ENCODE data around the gene NBEAL2. TPM values are rescaled to one million over a fixed set of nuclear protein-coding genes. Genes with fewer than 3 reads are reported as not detected.
A peak's percentile ranks its signal among the peaks of the same experiment; 100 is the strongest.

NBEAL2 gene
- total and polyA plus RNA-seq, 2 of the 8 experiments (the other 6 are each of a cell fraction or from before 2014, with no cell fraction given), result 27.3 to 46.9 TPM

GRCh38 chr3:47003461-47004368 is 24.2 kb downstream of the NBEAL2 start:
- CTCF ChIA-PET (ENCODE audit: partially characterized antibody), result interaction anchor here (0.6 to 14.2 kb wide), 11 partner anchors 10 to 469 kb away, joined by 3 to 130 read pairs (median 3); partner anchors contain the start of genes CCDC12 and NBEAL2
- FAIRE-seq, result no peak
- WGBS, 2 experiments (ENCODE audit: extremely low coverage in 1 of 2, insufficient coverage in 1 of 2, insufficient read length in 1 of 2, insufficient replicate concordance in 2 of 2, low coverage in 1 of 2, low lambda C conversion rate in 2 of 2, missing lambda C conversion rate in 1 of 2), result 95% methylated on average over 21 of the region's 27 CpGs; no CpG with 5 or more reads in 1 of the 2 experiments

More at GRCh38 chr3:47003461-47004368, 24.2 kb downstream of the NBEAL2 start:
- Histone ChIP-seq H3K36me3 (ENCODE audit: control insufficient read depth in 2 of 4, insufficient read depth in 4 of 4, low read length in 3 of 4) (peaks cover 5 to 28% (median 24%) of the 10 kb centered on the region in 4 experiments; a peak in 7 of 8 replicates), H3K27me3 (replicated peaks in 1 of 4; ENCODE audit: control insufficient read depth in 3 of 4, extremely low read depth in 1 of 4, insufficient read depth in 3 of 4, low read length in 3 of 4) (no peaks in the 10 kb centered on the region), H3K14ac (ENCODE audit: insufficient read length) (no peak overlapping the region), H3K4me3 (ENCODE audit: extremely low read depth in 1 of 4, insufficient read depth in 2 of 4, low read depth in 3 of 4, low read length in 4 of 4) (no peak overlapping the region), H3K56ac (replicated peaks; ENCODE audit: insufficient read length, low read depth, low read length) (no peak overlapping the region), H3K4me1 (replicated peaks in 1 of 4; ENCODE audit: control insufficient read depth in 3 of 4, insufficient read depth in 4 of 4, low read length in 3 of 4) (no peaks in the 10 kb centered on the region; a peak in 1 of 7 replicates), H3K79me2 (ENCODE audit: control insufficient read depth in 1 of 2, insufficient read depth in 2 of 2, low read length in 2 of 2) (no peaks in the 10 kb centered on the region), H2BK20ac (ENCODE audit: low read length) (no peak overlapping the region), H2AK5ac (ENCODE audit: low read depth, low read length) (no peak overlapping the region), H3K27ac (ENCODE audit: low read depth, low read length) (no peak overlapping the region), H4K5ac (ENCODE audit: insufficient read length, low read depth, low read length) (no peak overlapping the region), H2BK15ac (ENCODE audit: low read length) (no peak overlapping the region), H3K9ac (replicated peaks in 1 of 4; ENCODE audit: extremely low read depth in 1 of 4, low read depth in 3 of 4, low read length in 3 of 4) (no peak overlapping the region), H3K4ac (replicated peaks; ENCODE audit: insufficient read length, low read depth, low read length) (no peak overlapping the region), H3K18ac (ENCODE audit: extremely low read depth, low read length) (no peak overlapping the region), H4K91ac (replicated peaks; ENCODE audit: insufficient read length, low read length) (no peak overlapping the region), H2BK5ac (ENCODE audit: low read depth, low read length) (no peak overlapping the region), H2BK120ac (replicated peaks; ENCODE audit: low read depth, low read length) (no peak overlapping the region), H2BK12ac (ENCODE audit: low read depth, low read length) (peak overlapping the region; percentile 68; the same call in 1 of the 2 replicates), H3K4me2 (ENCODE audit: insufficient read depth in 1 of 2, low read depth in 2 of 2, low read length in 2 of 2) (no peak overlapping the region), H3K9me3 (ENCODE audit: insufficient read depth in 2 of 2, low read depth in 1 of 2, low read length in 1 of 2) (no peaks in the 10 kb centered on the region), H3K23ac (ENCODE audit: insufficient read length) (no peak overlapping the region), H2AFZ (ENCODE audit: low read length) (no peak overlapping the region), H4K20me1 (replicated peaks in 1 of 2; ENCODE audit: control insufficient read depth in 1 of 2, insufficient read depth in 2 of 2, low read length in 2 of 2) (peaks cover 2 to 21% of the 10 kb centered on the region in 2 experiments), H3K79me1 (ENCODE audit: low read depth, low read length) (no peaks in the 10 kb centered on the region; the same call in 1 of the 2 replicates), H3K23me2 (ENCODE audit: low read depth, low read length) (no peaks in the 10 kb centered on the region), H4K8ac (ENCODE audit: extremely low read depth, insufficient read depth, low read length) (no peak overlapping the region; the same call in 1 of the 2 replicates)
- POLR2A ChIA-PET (ENCODE audit: partially characterized antibody), result interaction anchor here (0.6 to 1.2 kb wide), 2 partner anchors 10 to 18 kb away, joined by 3 read pairs; no protein-coding TSS in a partner anchor
- DNase-seq (ENCODE audit: low read depth in 1 of 2, low spot score in 2 of 2), result no peak
